Smooth muscle cell (in vitro differentiated cells): Measurements from ENCODE around the gene SYTL1. TPM values are rescaled to one million over a fixed set of nuclear protein-coding genes. Genes with fewer than 3 reads are reported as not detected.
A peak's percentile ranks its signal among the peaks of the same experiment; 100 is the strongest.

ENCODE experiments used
- DNase-seq: peaks from one replicate; lab custom pipeline; 2025; ENCODE audit not compliant: unreplicated experiment; lab: John Stamatoyannopoulos, UW
- H2AFZ ChIP-seq: fragments of 200-600 bp; sonication (generic); 2 replicates; pipeline ENCODE4 v1.6.0; 2016; ENCODE audit warnings: antibody characterized with exemption, low read depth, mild to moderate bottlenecking
- H3F3A ChIP-seq: fragments of 200-600 bp; sonication (generic); 2 replicates; pipeline ENCODE4 v1.6.0; 2017; ENCODE audit warnings: antibody characterized with exemption, low read depth
- H3K27ac ChIP-seq: fragments of 200-600 bp; sonication (generic); 2 replicates; pipeline ENCODE4 v1.5.1; 2016; ENCODE audit warnings: low read depth, mild to moderate bottlenecking
- H3K27me3 ChIP-seq: fragments of 200-600 bp; sonication (generic); 2 replicates; pipeline ENCODE4 v1.6.1; 2016; ENCODE audit warnings: low read depth, mild to moderate bottlenecking
- H3K36me3 ChIP-seq: fragments of 200-600 bp; sonication (generic); 2 replicates; pipeline ENCODE4 v1.5.1; 2016; ENCODE audit warnings: low read depth
- H3K4me1 ChIP-seq: fragments of 200-600 bp; sonication (generic); 2 replicates; pipeline ENCODE4 v1.5.1; 2016; ENCODE audit warnings: low read depth
- H3K4me2 ChIP-seq: fragments of 200-600 bp; sonication (generic); 2 replicates; pipeline ENCODE4 v1.6.0; 2016; ENCODE audit warnings: mild to moderate bottlenecking
- H3K4me3 ChIP-seq: fragments of 200-600 bp; sonication (generic); 2 replicates; pipeline ENCODE4 v1.5.1; 2016; ENCODE audit warnings: mild to moderate bottlenecking
- H3K79me2 ChIP-seq: fragments of 200-600 bp; sonication (generic); 2 replicates; pipeline ENCODE4 v1.6.0; 2016; ENCODE audit warnings: low read depth, mild to moderate bottlenecking
- H3K9ac ChIP-seq: fragments of 200-600 bp; sonication (generic); 2 replicates; pipeline ENCODE4 v1.6.0; 2016; ENCODE audit warnings: low read depth
- H3K9me3 ChIP-seq: fragments of 200-600 bp; sonication (generic); replicated peaks from 2 replicates; pipeline ENCODE4 v1.5.1; 2016; ENCODE audit warnings: low read depth
- H4K20me1 ChIP-seq: fragments of 200-600 bp; sonication (generic); 2 replicates; pipeline ENCODE4 v1.6.0; 2016; ENCODE audit warnings: low read depth
- WGBS: methylation state at CpG from one replicate; pipeline ENCODE4 v1.1.7; 2016; ENCODE audit warnings: low lambda C conversion rate; 5-methylcytosine and 5-hydroxymethylcytosine counted together
- polyA plus RNA-seq: library from polyadenylated mRNA; unstranded; fragments of >200 nt; fragmentation: Nextera tagmentation; extraction: Ambion mirVana; gene quantifications from 2 replicates; pipeline ENCODE4 v1.2.1, GENCODE V29; 2016
- total RNA-seq: library from RNA; depleted of rRNA; stranded (reverse); fragments of >200 nt; gene quantifications from 2 replicates; pipeline ENCODE4 v1.2.3, GENCODE V29; 2014
- TF ChIP-seq, protein P1 (sequence below): fragments of 200-600 bp; sonication (generic); IDR thresholded peaks from 2 replicates; pipeline ENCODE4 v1.5.1; 2017; ENCODE audit warnings: borderline replicate concordance, mild to moderate bottlenecking, antibody characterized with exemption; ENCODE audit not compliant: insufficient read depth, poor library complexity, severe bottlenecking

SYTL1 gene, protein sequence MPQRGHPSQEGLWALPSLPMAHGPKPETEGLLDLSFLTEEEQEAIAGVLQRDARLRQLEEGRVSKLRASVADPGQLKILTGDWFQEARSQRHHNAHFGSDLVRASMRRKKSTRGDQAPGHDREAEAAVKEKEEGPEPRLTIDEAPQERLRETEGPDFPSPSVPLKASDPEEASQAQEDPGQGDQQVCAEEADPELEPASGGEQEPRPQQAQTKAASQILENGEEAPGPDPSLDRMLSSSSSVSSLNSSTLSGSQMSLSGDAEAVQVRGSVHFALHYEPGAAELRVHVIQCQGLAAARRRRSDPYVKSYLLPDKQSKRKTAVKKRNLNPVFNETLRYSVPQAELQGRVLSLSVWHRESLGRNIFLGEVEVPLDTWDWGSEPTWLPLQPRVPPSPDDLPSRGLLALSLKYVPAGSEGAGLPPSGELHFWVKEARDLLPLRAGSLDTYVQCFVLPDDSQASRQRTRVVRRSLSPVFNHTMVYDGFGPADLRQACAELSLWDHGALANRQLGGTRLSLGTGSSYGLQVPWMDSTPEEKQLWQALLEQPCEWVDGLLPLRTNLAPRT
- total RNA-seq: 15.2 and 16.5 TPM in 2 replicates
- polyA plus RNA-seq: 14.2 and 48.1 TPM in 2 replicates

DNA sequence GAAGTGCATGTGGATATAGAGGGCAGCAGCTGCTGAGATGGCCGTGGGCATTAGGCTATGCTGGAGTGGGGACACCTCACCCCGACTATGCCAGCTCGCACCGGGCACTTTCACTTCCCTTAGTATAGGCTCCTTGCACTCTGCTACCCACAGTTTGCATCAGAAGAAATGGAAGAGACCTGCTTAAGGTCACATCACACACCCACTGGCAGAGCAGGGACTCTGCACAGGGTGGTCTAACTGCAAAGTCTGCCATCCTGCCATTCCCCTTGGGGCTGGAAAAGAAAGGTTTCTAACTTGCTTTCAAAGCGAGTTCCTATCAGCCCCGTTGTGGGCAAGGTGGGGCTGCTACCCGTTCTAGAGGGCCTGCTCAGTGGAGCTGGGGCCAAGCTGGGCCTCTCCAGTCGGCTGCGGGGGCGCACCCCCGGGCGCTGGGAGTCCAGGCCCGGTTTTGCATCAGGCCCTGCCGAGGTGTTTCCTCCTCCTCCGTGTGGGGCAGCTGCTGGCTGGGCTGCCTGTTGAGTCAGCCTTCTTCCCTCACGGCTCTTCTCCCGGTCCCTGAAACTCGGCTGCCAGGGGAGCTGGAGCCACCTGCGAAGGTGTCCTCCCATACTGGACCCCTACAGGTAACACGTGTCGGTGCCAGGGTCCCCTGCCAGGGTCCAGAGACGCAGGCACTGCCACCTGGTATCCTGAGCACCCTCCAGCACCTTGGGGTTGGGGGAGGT, at the start of gene SYTL1:
Gene SYTL1 (plus strand): TSS at position 498 of the 728 bp plus-strand sequence. CDS start 3,313 bp downstream, outside the sequence.
- H3K27ac ChIP-seq: peak within 1 kb of the TSS; percentile 77
- DNase-seq: no peak
- no peaks in the 10 kb centered on the region for H3F3A ChIP-seq
- H3K4me3 ChIP-seq: peak within 1 kb of the TSS; percentile 40
- H4K20me1 ChIP-seq: no peaks in the 10 kb centered on the region
- peak within 1 kb of the TSS; percentile 65 for H3K9ac ChIP-seq
- no peaks in the 10 kb centered on the region for H3K27me3 ChIP-seq
- TF ChIP-seq, protein P1, sequence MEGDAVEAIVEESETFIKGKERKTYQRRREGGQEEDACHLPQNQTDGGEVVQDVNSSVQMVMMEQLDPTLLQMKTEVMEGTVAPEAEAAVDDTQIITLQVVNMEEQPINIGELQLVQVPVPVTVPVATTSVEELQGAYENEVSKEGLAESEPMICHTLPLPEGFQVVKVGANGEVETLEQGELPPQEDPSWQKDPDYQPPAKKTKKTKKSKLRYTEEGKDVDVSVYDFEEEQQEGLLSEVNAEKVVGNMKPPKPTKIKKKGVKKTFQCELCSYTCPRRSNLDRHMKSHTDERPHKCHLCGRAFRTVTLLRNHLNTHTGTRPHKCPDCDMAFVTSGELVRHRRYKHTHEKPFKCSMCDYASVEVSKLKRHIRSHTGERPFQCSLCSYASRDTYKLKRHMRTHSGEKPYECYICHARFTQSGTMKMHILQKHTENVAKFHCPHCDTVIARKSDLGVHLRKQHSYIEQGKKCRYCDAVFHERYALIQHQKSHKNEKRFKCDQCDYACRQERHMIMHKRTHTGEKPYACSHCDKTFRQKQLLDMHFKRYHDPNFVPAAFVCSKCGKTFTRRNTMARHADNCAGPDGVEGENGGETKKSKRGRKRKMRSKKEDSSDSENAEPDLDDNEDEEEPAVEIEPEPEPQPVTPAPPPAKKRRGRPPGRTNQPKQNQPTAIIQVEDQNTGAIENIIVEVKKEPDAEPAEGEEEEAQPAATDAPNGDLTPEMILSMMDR: no peak
- H3K9me3 ChIP-seq: no peaks in the 10 kb centered on the region
- no peaks in the 10 kb centered on the region for H3K36me3 ChIP-seq
- no peak within 1 kb of the TSS for H2AFZ ChIP-seq
- WGBS: 29% methylated on average over 22 of the region's 22 CpGs
- H3K4me1 ChIP-seq: peaks cover 33% of the 10 kb centered on the region
- H3K4me2 ChIP-seq: peak within 1 kb of the TSS; percentile 84
- no peaks in the 10 kb centered on the region for H3K79me2 ChIP-seq

DNA sequence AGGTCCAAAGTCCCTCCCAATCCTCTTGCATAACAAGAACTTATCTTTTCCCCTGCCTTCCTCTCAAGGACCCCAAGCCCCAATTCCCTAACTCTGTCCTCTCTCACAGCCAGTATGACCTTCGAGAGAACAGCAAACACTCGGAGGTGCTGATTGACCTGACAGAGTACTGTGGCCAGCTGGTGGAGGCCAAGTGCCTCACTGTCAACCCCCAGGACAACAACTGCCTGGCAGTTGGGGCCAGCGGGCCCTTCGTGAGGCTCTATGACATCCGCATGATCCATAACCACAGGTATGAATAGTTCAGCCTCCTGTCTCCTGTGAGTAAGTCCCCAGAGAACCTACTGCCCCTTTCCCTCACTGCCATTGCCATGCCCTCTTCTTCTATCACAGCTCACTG, 49.7 kb upstream of the SYTL1 start:
- Histone ChIP-seq H4K20me1 (no peaks in the 10 kb centered on the region), H3K4me2 (no peak overlapping the region), H2AFZ (no peak overlapping the region), H3K79me2 (no peaks in the 10 kb centered on the region), H3K27me3 (no peaks in the 10 kb centered on the region), H3K36me3 (no peaks in the 10 kb centered on the region), H3K9ac (no peak overlapping the region), H3K27ac (no peak overlapping the region), H3K4me3 (no peak overlapping the region), H3K9me3 (no peaks in the 10 kb centered on the region), H3F3A (no peaks in the 10 kb centered on the region), H3K4me1 (peaks cover 2% of the 10 kb centered on the region)
- no peak for DNase-seq
- TF ChIP-seq, protein P1: no peak
- WGBS: 87% methylated on average over 5 of the region's 5 CpGs

DNA sequence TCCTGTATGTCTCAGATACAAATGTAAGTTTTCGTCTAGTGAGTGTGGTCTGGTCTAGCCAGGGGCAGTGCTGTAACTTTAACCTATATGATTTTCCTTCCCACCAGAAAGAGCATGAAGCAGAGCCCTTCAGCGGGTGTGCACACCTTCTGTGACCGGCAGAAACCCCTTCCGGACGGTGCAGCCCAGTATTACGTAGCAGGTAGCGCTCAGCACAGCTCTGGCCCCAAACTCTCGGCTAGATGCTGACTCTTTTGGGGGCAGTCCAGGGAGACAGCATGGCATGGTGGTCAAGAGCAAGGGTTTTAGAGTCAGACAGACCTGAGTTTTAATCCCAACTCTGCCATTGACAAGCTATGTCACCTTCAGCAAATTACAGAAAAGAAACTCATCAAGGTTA, 47.9 kb upstream of the SYTL1 start:
- 95% methylated on average over 8 of the region's 8 CpGs for WGBS

More for the DNA sequence above, 47.9 kb upstream of the SYTL1 start:
- Histone ChIP-seq H3K9me3 (no peaks in the 10 kb centered on the region), H3K27ac (no peak overlapping the region), H3K27me3 (no peaks in the 10 kb centered on the region), H3F3A (peaks cover 3% of the 10 kb centered on the region), H3K4me3 (no peak overlapping the region), H2AFZ (no peak overlapping the region), H3K36me3 (no peaks in the 10 kb centered on the region), H4K20me1 (no peaks in the 10 kb centered on the region), H3K79me2 (no peaks in the 10 kb centered on the region), H3K9ac (no peak overlapping the region), H3K4me2 (no peak overlapping the region), H3K4me1 (peaks cover 2% of the 10 kb centered on the region)
- TF ChIP-seq, protein P1: no peak
- DNase-seq: no peak
